ENCODE results near the gene PRSS48.
"Not testable (repeated sequence)": the region's sequence is repeated elsewhere in the genome, so short reads cannot be mapped to it uniquely, and the experiment has no call there.

PRSS48 gene

DNA sequence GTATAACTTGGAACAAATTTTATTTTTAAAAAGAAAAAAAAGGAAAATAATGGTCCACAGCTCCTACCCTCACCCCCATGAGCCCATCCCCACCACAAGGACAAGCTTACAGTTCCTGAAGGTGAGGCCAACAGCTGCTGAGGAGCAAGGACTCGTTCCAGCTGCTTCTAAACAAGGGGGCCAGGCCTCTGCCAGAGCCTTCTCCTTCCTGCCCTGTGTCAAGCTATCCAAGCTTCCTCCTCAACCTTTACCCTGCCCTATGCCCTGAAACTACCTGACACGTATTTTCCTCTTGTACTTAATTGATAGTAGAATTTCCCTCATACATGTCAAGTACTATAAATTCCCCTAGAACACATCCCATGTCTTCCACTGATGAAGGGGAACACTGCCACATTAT is 39.7 kb downstream of the PRSS48 start:
- no peak for DNase-seq (ENCODE audit: low read depth in 2 of 2)

DNA sequence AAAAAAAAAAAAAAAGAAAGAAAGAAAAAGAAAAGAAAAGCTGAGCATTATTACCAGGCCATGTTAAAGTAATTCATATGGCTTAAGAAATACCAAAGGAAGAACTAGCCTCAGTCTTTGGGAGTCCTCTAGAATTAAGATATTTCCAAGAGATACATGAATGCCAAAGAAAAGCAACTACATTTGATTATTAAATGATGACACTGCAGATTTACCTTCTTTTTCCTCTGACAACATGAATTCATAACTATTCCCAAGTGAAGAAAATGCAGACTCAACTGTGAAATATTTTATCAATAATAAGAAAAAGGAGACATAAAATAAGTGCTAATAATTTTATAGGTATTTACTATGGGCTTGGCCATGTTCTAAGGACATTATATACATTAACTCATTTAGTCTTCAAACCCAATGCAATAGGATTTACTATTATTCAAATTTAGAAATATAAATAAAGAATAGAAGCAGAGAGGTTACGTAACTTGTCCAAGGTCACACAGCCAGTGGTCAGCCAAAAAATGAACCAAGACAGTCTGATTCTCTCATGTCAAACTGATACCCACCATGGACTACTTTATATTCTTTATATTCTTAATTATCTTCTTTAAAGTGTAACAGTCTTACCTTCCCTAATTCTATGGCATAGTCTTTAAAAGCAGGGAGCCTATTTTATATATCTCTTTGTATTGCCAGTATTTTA is 41.5 kb downstream of the PRSS48 start:
- DNase-seq (ENCODE audit: low read depth in 2 of 2): no peak

DNA sequence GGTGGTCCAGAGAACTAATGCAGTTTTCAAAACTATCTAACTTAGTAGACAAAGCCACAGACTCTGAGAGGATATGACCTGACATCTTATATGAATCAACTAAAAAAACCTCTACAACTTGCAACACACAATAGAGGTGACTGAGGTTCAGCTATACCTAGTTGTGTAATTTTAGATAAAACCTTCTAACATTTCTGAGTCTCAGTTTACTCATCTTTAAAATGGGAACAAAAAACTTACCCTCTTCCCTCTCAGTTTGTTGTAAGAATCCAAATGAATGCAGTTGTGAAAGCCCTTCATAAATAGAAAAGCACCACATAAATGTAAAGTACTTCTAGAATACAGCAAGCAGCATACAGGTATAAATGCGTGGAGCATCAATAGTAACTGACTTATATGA is 42.5 kb downstream of the PRSS48 start:
- DNase-seq (ENCODE audit: low read depth in 2 of 2): no peak

DNA sequence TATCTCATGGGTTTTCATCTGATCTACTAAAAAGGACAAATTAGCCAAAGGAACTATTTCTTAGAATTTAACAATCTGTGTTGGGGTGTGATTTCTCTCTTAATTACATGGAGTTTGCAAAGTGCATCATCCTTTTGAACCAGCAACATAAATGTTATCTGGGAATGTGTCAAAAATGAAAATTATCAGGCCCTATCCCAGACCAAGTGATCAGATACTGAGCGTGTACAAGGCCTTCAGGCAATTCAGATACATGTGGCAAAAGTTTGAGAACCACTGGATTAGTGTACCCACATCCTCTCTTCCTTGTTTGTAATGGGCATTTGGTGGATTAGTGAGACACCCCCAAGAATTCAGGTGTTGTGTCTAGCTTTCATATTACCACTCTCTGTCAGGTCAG is 44.6 kb downstream of the PRSS48 start:
- DNase-seq (ENCODE audit: low read depth in 2 of 2): no peak

DNA sequence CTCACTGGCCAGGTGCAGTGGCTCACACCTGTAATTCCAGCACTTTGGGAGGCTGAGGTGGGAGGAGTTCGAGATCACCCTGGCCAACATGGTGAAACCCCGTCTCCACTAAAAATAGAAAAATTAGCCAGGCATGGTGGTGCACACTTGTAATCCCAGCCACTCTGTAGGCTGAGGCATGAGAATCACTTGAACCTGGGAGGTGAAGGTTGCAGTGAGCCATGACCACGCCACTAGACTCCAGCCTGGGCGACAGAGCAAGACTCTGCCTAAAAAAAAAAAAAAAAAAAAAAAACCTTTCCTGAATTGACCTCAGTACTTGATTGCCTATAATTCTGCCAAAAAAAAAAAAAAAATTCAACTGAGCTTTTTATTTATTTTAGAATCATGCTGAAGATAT is 45.2 kb downstream of the PRSS48 start:
- DNase-seq (ENCODE audit: low read depth in 2 of 2): not testable (repeated sequence)

DNA sequence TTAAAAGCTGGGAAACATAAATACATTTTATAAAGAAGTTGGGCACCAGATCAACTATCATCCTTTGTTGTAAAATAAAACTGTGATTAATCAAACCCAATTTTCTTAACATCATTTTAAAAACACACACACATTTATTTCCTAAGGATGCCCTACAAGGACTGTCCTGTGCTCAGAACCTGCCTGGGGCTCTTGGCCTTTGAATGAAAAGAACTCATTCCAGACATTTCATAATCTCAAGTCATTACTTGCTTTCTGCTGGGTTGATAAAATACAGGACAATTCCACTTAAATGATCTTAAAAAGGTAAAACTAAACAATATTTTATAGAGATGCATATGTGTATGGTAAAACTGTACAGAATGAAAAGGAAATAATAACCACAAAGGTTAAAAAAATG is 45.6 kb downstream of the PRSS48 start:
- DNase-seq (ENCODE audit: low read depth in 2 of 2): no peak

DNA sequence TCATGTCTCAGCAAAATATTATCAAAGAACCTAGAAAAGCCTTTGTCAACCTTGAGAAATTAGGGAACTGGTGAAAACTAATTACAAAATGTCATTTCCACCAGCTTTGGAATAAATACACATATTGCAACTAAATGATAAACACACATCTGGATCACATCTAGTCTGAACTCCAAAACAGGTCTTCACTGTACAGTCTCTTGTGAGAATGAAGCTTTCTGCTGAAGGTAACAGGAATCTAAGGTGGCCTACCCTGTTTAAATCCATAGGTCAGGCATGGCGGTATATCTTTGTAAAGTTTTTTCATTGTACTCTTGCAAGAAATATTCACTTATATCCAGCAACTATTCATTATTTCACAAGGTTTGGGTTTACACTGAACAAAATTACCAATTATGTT is 46.7 kb downstream of the PRSS48 start:
- no peak for DNase-seq (ENCODE audit: low read depth in 2 of 2)

DNA sequence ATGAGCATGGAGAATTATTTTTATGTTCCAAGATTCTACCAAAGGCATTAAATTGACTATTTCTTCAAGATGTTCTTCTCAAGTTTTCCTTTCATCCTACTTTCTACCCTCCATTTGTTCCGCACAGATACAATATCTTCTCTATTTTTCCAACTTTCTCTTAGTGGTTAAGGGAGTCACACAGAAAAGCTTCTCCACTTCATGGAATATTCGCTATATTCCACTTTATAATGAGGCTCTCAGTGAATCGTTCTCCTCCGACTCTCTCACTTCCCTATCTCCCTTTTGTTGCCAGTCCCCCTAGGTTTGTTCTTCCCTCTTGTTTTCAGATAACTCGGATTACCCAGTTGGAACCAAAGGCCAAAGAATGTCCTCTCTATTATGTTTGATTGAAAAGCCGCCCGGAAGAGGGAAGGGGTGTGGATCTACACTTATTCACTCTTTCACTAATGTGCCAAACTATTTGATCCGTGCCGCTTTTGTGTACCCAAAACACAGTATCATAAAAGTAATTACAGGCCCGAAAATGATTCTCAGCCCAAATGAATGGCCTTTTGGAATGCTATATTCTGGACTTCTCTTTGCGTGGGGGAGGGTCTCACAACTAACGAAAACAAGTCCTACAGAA is 47.3 kb downstream of the PRSS48 start:
- DNase-seq (ENCODE audit: low read depth in 2 of 2): no peak

DNA sequence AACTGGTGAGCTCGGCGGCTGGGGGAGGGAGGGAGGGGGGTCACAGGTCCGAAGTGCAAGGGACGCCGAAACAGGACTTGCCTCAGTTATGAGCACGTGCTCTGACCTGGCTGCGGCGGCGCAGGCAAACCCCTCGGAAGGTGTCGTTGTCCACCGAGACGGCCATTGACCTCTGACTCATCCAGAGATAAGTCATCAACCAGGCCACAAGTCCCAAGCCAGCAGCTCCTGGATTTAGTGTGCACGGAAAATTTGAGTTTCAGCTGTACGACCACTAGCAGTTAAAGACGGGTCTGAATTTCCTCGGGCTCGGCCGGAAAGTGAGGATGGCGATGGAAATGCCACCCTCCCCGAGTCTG is 47.8 kb downstream of the PRSS48 start:
- DNase-seq (ENCODE audit: low read depth in 2 of 2): no peak

DNA sequence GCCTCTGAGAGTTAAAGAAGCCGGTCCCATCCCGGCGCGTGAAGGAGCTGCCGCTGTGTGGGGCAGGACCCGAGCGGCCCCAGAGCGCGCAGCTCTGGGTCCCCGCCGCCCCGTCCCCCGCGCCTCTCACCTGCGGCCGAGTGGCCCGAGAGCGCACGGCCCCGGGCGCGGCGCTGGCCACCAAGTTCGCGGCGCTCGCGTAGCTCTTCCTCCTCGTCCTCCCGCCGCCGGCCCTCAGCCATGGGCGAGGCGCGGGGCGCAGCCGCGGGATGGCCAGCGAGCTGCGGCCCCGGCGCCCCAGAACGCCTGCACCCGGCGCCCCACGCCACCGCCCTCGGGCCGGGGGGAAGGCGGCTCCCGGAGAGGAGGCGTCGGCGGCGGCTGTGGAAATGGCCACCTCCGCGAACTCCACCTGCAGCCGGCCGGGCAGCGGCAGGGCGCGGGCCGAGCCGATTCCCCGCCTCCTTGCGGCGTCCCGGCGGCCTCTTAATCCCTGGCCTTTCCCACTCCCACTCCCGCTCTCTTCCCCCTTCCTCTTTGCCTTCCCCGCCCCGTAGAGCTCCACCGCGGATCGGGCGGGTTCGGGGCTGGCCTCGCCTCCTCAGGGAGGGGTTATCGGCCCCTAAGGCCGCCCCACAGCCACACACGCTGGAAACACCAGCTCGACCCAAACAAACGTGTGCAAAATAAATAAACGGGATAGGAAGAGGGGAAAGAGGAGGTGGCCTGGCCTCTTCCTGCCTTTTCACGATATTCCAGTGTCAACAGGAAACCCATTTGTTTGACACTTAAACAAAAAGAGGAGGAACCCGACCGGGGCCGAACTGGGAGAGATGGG is 48.4 kb downstream of the PRSS48 start, which contains the start of gene SH3D19:
TSS of gene SH3D19 (minus strand) at position 495 of the 838 bp plus-strand sequence. CDS start at position 242, 253 bp downstream.
- DNase-seq (ENCODE audit: low read depth in 2 of 2): no peak

DNA sequence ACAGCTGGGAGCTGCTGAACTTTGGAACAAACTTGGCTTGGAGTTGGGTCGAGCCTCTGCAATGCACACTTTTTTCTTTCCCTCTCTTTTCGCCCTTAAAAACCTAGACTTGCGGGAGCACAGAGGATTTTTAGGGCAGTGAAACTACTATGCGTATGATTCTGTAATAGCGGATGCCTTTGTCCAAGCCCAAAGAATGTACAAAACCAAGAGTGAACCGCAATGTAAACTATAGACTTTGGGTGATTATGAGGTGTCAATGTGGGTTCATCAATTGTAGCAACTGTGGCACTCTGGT is 48.9 kb downstream of the PRSS48 start:
- no peak for DNase-seq (ENCODE audit: low read depth in 2 of 2)

DNA sequence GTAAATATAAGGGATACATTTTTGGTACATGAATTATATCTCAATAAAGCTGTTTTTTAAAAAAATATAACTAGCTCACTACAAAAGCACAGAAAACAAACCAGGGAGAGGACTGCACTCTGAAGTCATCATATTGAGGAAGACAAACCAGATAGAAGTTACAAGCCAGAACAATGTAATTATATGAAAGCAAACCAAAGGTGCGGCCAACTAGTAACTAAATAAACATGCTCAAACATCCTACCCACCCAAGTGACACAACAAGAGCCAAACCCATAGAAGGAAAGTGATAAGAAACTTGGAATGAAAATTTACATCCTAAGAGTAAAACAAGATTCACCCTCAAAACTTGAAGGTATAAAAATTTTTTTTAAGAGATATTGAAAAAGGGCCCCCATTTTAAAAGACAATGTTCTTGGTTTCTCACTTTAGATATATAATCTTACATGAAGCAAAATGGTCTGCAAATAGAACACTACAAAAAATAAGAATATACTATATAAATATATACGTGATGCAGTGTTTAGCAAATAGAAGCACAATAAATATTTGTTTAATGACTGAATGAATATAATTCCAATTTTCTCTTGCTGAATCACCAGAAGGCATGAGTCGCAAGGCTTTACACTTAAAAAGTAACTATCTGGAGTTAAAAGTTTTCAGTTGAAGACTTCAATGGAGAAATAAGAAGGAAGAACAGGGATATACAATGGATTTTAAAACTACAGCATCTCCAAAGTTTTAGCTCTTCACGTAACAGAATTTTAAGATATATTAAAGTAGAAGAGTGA is 52.5 kb downstream of the PRSS48 start:
- no peak for DNase-seq (ENCODE audit: low read depth in 2 of 2)

DNA sequence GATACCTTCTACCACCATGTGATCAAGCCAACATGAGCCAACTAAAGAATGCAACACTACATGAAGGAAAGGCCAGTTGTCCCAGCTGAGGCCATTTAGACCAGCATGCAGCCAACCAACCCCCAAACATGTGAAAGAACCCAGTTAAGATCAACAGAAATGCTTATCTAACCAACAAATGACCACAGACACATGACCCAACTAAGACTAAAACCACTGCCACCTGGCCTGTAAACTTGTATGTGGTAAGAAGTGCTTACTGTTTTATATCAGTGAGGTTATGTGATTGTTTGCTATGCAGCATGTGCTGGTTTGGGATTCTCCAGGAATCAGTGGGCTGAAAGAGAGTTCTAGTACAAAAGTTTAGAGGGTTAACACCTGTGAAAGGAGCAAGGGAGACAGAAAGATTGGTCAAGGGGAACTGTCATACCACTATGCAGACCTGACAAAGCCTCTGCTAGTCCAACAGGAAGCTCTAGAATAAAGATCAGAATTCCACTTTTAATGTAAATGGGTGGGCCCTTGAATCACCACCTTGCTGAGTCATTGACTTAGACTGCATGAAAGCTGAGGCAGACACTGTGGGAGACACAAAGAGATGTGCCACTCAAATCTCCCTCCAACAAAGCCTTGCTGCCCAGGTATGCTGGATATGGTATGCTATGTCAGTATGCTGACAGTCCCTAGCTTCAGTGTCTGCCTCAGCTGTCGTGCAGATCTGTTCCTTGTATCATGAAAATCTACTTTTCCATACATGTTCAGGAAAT is 54.5 kb downstream of the PRSS48 start:
- DNase-seq (ENCODE audit: low read depth in 2 of 2): no peak

DNA sequence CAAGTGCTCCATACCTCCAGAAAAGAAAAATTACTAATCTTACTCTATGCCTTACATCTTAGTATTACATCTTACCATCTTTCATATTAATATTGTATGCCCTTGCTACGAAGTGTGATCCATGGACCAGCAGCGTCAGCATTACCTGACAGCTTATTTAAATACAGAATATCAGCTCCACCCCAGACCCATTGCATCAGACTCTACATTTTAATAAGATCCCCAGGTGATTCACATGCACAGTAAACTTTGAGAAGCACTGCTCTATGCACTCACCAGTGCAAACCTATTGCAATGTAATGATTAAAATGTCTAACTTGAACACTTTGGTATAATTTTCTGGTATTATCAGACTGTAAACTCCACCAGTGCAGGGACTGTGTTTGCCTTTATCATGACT is 62.5 kb downstream of the PRSS48 start:
- no peak for DNase-seq (ENCODE audit: low read depth in 2 of 2)

DNA sequence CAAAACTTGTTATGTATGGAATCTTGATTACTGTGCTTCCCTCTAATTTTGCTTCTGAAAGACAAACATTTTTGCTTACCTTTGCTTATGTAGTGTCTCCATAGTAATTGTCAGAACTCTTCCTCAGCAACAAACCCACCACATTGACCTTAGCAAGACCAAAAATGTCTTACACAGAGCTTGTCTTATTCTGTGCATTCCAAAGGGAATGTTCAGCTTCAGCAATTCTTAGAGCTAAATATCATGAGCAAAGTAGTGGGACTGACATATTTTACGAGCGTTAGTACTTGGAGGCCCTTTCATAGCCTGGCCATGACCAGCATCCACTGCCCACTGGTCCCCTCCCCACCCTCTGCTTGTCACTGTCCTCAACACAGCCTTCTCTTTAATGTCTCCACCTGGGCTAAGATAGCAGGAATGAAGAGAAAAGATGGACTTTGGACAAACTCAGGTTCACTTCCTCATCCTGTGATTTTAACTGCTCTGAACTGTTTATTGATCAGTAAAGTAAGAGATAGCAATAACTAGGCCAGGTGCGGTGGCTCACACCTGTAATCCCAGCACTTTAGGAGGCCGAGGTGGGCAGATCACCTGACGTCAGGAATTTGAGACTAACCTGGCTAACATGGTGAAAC is 63.9 kb downstream of the PRSS48 start:
- no peak for DNase-seq (ENCODE audit: low read depth in 2 of 2)

Data from stimulated activated CD8-positive, alpha-beta memory T cell treated with anti-CD3 and anti-CD28 coated beads, Interleukin-7, amount 100 ng/mL, for 1 hour (primary cell).